Testis (tissue), 3 donors: Measurements from ENCODE around the gene SPPL3. TPM values are rescaled to one million over a fixed set of nuclear protein-coding genes. Genes with fewer than 3 reads are reported as not detected.
"Not testable (repeated sequence)": the region's sequence is repeated elsewhere in the genome, so short reads cannot be mapped to it uniquely, and the experiment has no call there.

Experiments used
- DNase-seq: peaks from one replicate; pipeline ENCODE4 v3.0.0-alpha.2; 2019
- H3K27ac ChIP-seq, 2 donors: fragments of 200-600 bp; sonication (generic); one replicate each; pipeline ENCODE4 v1.5.1; 2019
- H3K27me3 ChIP-seq: fragments of 200-600 bp; sonication (generic); one replicate; pipeline ENCODE4 v1.5.1; 2019
- H3K36me3 ChIP-seq: fragments of 200-600 bp; sonication (generic); one replicate; pipeline ENCODE4 v1.5.1; 2017; ENCODE audit warnings: low read depth; ENCODE audit errors: missing control alignments
- H3K4me1 ChIP-seq: fragments of 200-600 bp; sonication (generic); one replicate; pipeline ENCODE4 v1.5.1; 2019
- H3K4me3 ChIP-seq, 2 donors: fragments of 200-600 bp; sonication (generic); one replicate each; pipeline ENCODE4 v1.5.1; 2017 to 2019
- H3K9me3 ChIP-seq: fragments of 200-600 bp; sonication (generic); one replicate; pipeline ENCODE4 v1.5.1; 2017
- POLR2A ChIP-seq: fragments of 450-650 bp; IDR thresholded peaks from one replicate; pipeline ENCODE4 v1.6.1; 2017; ENCODE audit warnings: antibody characterized with exemption, mild to moderate bottlenecking, moderate library complexity
- WGBS, 2 donors: methylation state at CpG; one replicate each; pipeline ENCODE4 v1.1.5; 2018; 5-methylcytosine and 5-hydroxymethylcytosine counted together
- intact Hi-C: fragments of 100-400 bp; cut with DNase I; formaldehyde crosslinking; loops from one replicate; pipeline ENCODE4 v1.15.1; 2023; ENCODE audit warnings: low total_unique reads
- polyA plus RNA-seq: library from polyadenylated mRNA; stranded (reverse); fragments of 350-450 nt; fragmentation: Illumina TruSeq; extraction: RNeasy Lipid Tissue Mini Kit (QIAGEN cat#74804); gene quantifications from one replicate; pipeline ENCODE4 v1.2.3, GENCODE V29; 2014; ENCODE audit warnings: low read depth, low replicate concordance; ENCODE audit not compliant: insufficient read depth
- total RNA-seq, 2 donors: library from RNA; depleted of rRNA; stranded (reverse); fragments of >200 nt; gene quantifications; one replicate each; pipeline ENCODE4 v1.2.3, GENCODE V29; 2016
- TF ChIP-seq, protein P1 (sequence below), 3 experiments: fragments of 450-650 bp in 2 of 3; fragments of 200-600 bp in 1 of 3; sonication (generic) in 1 of 3; IDR thresholded peaks; one replicate each; pipeline ENCODE4 v1.5.1; 2016 to 2019; ENCODE audit warnings: antibody characterized with exemption in 3 of 3, mild to moderate bottlenecking in 2 of 3, moderate library complexity in 1 of 3

SPPL3 gene
- total and polyA plus RNA-seq, 3 donors from 2014 or later: 61.1 to 190 (median 65.4) TPM

DNA sequence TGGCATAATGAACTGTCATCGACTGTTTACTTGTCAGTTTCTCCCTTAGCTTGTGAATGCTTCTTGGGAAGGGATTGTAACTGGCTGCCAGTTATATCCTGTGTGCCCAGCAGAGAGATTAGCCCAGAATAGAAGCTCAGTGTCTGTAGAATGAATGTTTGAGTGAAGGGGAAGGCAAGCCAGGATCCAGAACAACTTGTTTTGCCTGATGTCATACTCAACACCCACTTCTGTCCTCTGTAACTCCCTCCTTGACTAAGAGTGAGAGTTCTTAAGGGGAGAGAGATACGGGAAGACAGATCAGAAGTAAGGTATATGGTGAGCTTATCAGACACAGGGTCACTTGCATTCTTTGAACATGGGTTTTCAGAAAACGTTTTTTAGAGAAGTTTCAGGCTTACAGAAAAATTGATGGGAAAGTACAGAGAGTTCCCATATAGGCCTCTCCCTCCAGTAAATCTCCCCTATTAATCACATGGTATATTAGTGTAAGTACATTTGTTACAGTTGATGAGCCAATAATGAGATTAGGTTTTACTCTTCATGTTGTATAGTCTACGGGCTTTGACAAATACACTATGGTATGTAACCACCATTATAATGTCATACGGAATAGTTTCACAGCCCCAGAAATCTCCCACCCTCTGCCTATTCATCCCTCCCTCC lies 5.6 kb upstream of the SPPL3 start:
- H3K4me1 ChIP-seq: no peaks in the 10 kb centered on the region
- DNase-seq: no peak
- H3K4me3 ChIP-seq: no peak overlapping the region
- TF ChIP-seq, protein P1, sequence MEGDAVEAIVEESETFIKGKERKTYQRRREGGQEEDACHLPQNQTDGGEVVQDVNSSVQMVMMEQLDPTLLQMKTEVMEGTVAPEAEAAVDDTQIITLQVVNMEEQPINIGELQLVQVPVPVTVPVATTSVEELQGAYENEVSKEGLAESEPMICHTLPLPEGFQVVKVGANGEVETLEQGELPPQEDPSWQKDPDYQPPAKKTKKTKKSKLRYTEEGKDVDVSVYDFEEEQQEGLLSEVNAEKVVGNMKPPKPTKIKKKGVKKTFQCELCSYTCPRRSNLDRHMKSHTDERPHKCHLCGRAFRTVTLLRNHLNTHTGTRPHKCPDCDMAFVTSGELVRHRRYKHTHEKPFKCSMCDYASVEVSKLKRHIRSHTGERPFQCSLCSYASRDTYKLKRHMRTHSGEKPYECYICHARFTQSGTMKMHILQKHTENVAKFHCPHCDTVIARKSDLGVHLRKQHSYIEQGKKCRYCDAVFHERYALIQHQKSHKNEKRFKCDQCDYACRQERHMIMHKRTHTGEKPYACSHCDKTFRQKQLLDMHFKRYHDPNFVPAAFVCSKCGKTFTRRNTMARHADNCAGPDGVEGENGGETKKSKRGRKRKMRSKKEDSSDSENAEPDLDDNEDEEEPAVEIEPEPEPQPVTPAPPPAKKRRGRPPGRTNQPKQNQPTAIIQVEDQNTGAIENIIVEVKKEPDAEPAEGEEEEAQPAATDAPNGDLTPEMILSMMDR (IDR thresholded peaks at IDR 0.05): no peak
- no peak for TF ChIP-seq POLR2A
- 68 to 74% methylated on average over 5 of the region's 5 CpGs for WGBS, 2 donors
- H3K27me3 ChIP-seq: no peaks in the 10 kb centered on the region
- no peak overlapping the region for H3K27ac ChIP-seq
- no peaks in the 10 kb centered on the region for H3K9me3 ChIP-seq
- intact Hi-C loops: no loop called here
- H3K36me3 ChIP-seq: no peaks in the 10 kb centered on the region

DNA sequence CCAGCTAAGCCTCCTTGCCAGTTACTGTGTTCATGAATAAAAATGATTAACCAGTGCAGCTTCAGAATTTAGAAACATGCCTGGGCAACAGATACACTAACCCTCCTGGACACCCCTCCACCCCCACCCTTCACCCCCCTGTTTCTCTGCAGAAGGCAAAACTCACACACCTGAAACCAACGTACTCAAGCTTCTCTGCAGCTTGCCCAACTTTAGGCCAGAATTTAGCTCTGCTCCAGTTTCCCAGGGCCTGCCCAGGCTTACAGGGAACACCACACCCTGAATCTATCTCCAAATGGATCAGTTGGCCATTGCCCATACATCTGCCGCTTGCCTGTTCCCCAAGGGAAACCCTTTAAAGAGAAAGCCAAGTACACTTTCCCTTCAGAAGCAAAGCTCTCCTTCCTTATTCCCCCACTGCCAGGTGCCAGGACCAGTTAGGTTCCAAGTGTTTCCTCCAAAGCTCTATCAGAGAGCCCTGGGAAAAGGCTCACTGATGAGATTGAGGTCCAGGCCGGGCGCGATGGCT lies 1.8 kb upstream of the SPPL3 start:
- TF ChIP-seq, protein P1 (IDR thresholded peaks at IDR 0.05): no peak
- no peak for TF ChIP-seq POLR2A
- H3K4me3 ChIP-seq: no peak overlapping the region
- H3K27ac ChIP-seq: no peak overlapping the region
- DNase-seq: no peak
- WGBS, 2 donors: 85 to 89% methylated on average over 5 of the region's 5 CpGs
- H3K27me3 ChIP-seq: no peaks in the 10 kb centered on the region
- H3K9me3 ChIP-seq: no peaks in the 10 kb centered on the region
- H3K36me3 ChIP-seq: no peaks in the 10 kb centered on the region
- intact Hi-C loops: no loop called here
- H3K4me1 ChIP-seq: peaks cover 11% of the 10 kb centered on the region

DNA sequence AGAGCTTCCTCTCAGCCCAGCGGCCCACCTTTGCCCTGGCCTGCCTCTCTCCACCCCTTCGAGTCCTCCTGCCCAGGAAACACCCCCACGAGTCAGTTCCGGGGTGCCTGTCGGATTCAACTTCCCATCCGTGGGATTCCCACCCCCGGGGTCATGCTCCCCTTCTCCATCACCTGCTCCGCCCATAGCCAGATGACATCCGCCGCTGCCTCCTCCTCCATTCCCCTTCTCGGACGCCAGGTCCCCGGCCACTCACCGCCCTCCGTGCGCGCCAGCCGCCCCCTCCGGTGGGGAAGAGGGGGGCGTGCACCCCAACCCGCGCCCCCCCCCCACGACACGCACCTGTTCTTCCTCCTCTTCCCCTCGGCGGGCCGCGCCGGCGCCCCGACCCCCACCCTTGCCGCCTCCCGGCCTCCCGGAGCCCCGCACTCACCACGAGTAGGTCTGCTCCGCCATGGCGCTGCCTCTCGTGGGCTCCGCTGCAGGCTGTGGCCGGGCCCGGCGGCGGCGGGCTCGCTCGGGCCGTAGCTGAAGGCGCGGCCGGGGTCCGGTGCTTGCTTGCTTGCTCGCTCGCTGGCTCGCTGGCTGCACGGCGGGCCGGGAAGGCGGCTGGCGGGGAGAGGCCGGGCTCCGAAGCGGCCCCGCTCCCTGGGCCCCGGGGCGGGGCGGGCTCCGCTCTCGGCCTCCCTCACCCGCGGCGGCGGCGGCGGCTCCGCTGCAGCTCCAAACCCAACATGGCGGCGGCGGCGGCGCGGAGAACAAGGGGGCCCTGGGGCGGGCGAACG lies 554 bp downstream of the SPPL3 start:
- Histone ChIP-seq H3K27ac (peak overlapping the region; percentile 81 to 95), H3K4me3 (peak overlapping the region; percentile 97 to 100), H3K4me1 (peaks cover 11% of the 10 kb centered on the region), H3K9me3 (no peaks in the 10 kb centered on the region), H3K27me3 (no peaks in the 10 kb centered on the region), H3K36me3 (no peaks in the 10 kb centered on the region)
- 0 to 1% methylated on average over 16 to 34 of the region's 85 CpGs for WGBS, 2 donors
- intact Hi-C loops: no loop called here
- TF ChIP-seq POLR2A: no peak
- TF ChIP-seq, protein P1 (IDR thresholded peaks at IDR 0.05): no peak
- DNase-seq: peak; percentile 82

DNA sequence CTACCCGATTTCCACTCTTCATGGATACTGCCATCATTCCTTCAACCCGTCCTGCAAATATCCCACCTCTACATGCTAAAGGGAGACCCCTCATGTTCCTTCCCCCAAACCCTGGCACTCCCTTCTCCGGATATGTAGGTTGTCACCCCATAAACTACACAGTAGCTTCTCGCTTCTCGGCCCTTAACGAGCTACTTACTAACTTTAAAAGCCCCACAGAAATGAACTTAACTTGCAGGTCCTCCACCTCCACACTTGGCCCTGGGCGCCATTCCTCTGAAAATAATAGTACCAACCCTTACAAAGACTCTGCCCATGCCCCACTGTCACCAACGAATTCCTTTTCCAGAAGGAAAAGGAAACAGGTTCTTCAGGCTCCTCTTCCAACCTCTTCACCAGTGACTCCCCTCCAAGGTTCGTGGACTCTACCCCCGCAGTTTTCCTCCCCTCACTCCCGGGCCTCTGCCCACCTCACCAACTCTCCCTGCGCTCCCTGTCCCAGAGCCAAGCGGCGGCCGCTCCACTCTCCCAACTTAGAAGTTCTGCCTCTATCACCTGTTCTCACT lies 1.2 kb downstream of the SPPL3 start:
- H3K36me3 ChIP-seq: no peaks in the 10 kb centered on the region
- no peaks in the 10 kb centered on the region for H3K27me3 ChIP-seq
- TF ChIP-seq POLR2A: no peak
- 3 to 4% methylated on average over 15 of the region's 15 CpGs for WGBS, 2 donors
- H3K27ac ChIP-seq: peak overlapping the region; percentile 81 to 95
- H3K4me1 ChIP-seq: peaks cover 11% of the 10 kb centered on the region
- no peak for DNase-seq
- peak overlapping the region; percentile 97 to 100 for H3K4me3 ChIP-seq
- intact Hi-C loops: no loop called here
- H3K9me3 ChIP-seq: no peaks in the 10 kb centered on the region

DNA sequence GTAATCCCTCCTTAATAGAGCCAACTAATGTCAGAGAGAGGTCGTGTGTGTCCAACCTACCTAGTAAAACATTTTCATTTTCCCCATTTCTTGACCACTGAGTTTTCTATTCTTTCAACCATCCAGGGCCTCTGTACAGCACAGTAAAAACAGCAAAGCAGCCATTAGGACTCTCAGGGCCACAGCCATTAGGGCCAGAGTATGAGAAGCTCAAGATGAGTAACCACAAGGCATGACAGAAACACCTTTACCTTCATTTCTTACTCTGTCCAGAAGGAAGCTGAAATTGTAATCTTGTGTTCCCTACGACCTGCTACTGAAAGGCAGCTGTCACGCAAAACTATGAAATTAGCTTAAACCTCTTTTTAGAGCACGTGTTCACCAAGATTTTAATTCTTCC lies 2.3 kb downstream of the SPPL3 start:
- TF ChIP-seq, protein P1 (IDR thresholded peaks at IDR 0.05): no peak
- TF ChIP-seq POLR2A: no peak
- intact Hi-C loops: no loop called here
- DNase-seq: no peak
- no peaks in the 10 kb centered on the region for H3K36me3 ChIP-seq
- H3K4me3 ChIP-seq: no peak overlapping the region
- 46 to 49% methylated on average over 4 of the region's 4 CpGs for WGBS, 2 donors
- H3K27me3 ChIP-seq: no peaks in the 10 kb centered on the region
- H3K4me1 ChIP-seq: peaks cover 11% of the 10 kb centered on the region
- no peaks in the 10 kb centered on the region for H3K9me3 ChIP-seq
- H3K27ac ChIP-seq: no peak overlapping the region

DNA sequence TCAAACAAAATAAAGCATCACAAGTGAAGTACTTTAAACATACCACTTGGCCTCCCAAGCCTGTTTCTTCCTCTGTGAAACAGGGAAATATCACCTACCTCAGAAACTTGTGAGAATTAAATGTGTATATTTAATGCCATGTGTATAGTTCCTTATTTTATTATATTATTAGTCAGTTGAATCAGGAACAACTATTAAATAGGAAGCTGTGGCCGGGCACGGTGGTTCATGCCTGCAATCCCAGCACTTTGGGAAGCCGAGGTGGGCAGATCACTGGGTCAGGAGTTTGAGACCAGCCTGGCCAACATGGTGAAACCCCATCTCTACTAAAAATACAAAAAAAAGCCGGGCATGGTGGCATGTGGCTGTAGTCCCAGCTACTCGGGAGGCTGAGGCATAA lies 3.1 kb downstream of the SPPL3 start:
- H3K36me3 ChIP-seq, H3K9me3 ChIP-seq, H3K27ac ChIP-seq, intact Hi-C loops, H3K27me3 ChIP-seq, H3K4me3 ChIP-seq, DNase-seq: not testable (repeated sequence)
- 75 to 80% methylated on average over 5 of the region's 5 CpGs for WGBS, 2 donors
- peaks cover 11% of the 10 kb centered on the region for H3K4me1 ChIP-seq
